Upper lobe of left lung (tissue), 6 donors: ENCODE measurements around the gene HSPB2. TPM values are rescaled to one million over a fixed set of nuclear protein-coding genes. Genes with fewer than 3 reads are reported as not detected.

Experiments
- ATAC-seq, 2 donors: fragments of 200-7000 bp; cut with Tn5 transposase; one replicate each; pipeline ENCODE4 v1.9.1; 2022; ENCODE audit warnings: mild to moderate bottlenecking in 2 of 2, moderate library complexity in 2 of 2; ENCODE audit not compliant: low FRiP score in 2 of 2
- DNase-seq, 2 donors: peaks; one replicate each; pipeline ENCODE4 v3.0.0-alpha.2; 2019 to 2020
- H3K27ac ChIP-seq, 4 donors: fragments of 200-600 bp; sonication (generic); one replicate each; pipeline ENCODE4 v1.5.1; 2016 to 2019
- H3K27me3 ChIP-seq, 4 donors: fragments of 200-600 bp; sonication (generic); one replicate each; pipeline ENCODE4 v1.5.1; 2017 to 2019
- H3K36me3 ChIP-seq, 4 donors: fragments of 200-600 bp; sonication (generic); one replicate each; pipeline ENCODE4 v1.5.1; 2016 to 2019
- H3K4me1 ChIP-seq, 4 donors: fragments of 200-600 bp; sonication (generic); one replicate each; pipeline ENCODE4 v1.5.1; 2018 to 2019
- H3K4me3 ChIP-seq, 4 donors: fragments of 200-600 bp; sonication (generic); one replicate each; pipeline ENCODE4 v1.5.1; 2017 to 2019; ENCODE audit warnings: mild to moderate bottlenecking in 2 of 4, moderate library complexity in 1 of 4
- H3K9me3 ChIP-seq, 4 donors: fragments of 200-600 bp; sonication (generic); one replicate each; pipeline ENCODE4 v1.5.1; 2018 to 2019
- EP300 ChIP-seq, 4 donors: sonication (generic); formaldehyde crosslinking; IDR thresholded peaks; one replicate each; pipeline ENCODE4 v1.5.1; 2017; ENCODE audit warnings: antibody characterized with exemption in 4 of 4, control low read depth in 2 of 4
- POLR2A ChIP-seq, 4 donors: fragments of 450-650 bp; IDR thresholded peaks; one replicate each; pipeline ENCODE4 v1.5.1; 2016 to 2017; ENCODE audit warnings: antibody characterized with exemption in 4 of 4, mild to moderate bottlenecking in 2 of 4
- POLR2AphosphoS5 ChIP-seq, 2 donors: sonication (generic); formaldehyde crosslinking; IDR thresholded peaks; one replicate each; pipeline ENCODE4 v1.5.1; 2017; ENCODE audit warnings: antibody characterized with exemption in 2 of 2
- WGBS, 2 donors: methylation state at CpG; one replicate each; pipeline ENCODE4 v1.1.5; 2017 to 2018; 5-methylcytosine and 5-hydroxymethylcytosine counted together
- total RNA-seq, 6 donors: library from RNA; depleted of rRNA in 4 of 6; stranded (reverse); fragments of >200 nt in 4 of 6; gene quantifications; one replicate each; pipeline versions ENCODE4 v1.1.0 to v1.2.1, GENCODE V29; 2016 to 2021
- TF ChIP-seq, protein P1 (sequence below), 6 experiments: fragments of 450-650 bp in 4 of 6; fragments of 200-600 bp in 2 of 6; sonication (generic) in 2 of 6; IDR thresholded peaks; one replicate each; pipeline ENCODE4 v1.5.1; 2016 to 2019; ENCODE audit warnings: antibody characterized with exemption in 6 of 6
- donor health status: DM: no; HTN: no; CAD: no; lungs with moderate emphysema.
- donor health status: DM: no; HTN: yes; CAD: no; lungs with severe emphysema.

HSPB2 gene
- total RNA-seq, 6 donors from 2014 or later, result 0.61 to 6.5 (median 1.9) TPM; not detected in 2

DNA sequence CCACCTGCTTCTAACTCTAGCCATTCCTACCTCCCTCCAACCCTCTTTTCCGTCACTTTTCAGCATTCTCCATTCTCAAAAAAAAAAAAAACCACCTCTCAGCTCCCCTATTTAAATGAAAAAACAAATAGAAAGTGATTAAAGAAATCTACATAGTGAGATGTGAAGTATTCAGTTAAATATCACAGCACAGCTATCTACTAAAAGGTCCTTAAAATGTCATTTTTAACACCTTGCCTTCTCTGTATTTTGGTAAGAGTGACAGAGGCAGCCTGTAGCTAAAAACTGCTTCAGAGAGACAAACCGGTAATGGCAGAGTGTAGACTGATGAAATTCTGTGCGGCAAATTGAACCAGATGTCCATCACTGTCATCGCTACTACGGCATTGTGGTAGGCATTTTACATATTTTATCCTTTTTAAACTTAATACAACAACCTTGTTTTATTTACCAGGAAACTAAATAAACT, 40.8 kb upstream of the HSPB2 start:
- Histone ChIP-seq H3K4me1 (peaks cover 9 to 21% (median 14%) of the 10 kb centered on the region in 4 donors), H3K4me3 (peak overlapping the region; percentile 84 to 98 (median 94)), H3K27ac (peak overlapping the region; percentile 84 to 95 (median 93)), H3K9me3 (no peaks in the 10 kb centered on the region), H3K36me3 (peaks cover 2 to 28% (median 7%) of the 10 kb centered on the region in 4 donors), H3K27me3 (no peaks in the 10 kb centered on the region)
- no peak for ATAC-seq
- TF ChIP-seq POLR2A (IDR thresholded peaks at IDR 0.05) (no peak), EP300 (IDR thresholded peaks at IDR 0.05) (no peak), POLR2AphosphoS5 (IDR thresholded peaks at IDR 0.05) (no peak)
- TF ChIP-seq, protein P1, sequence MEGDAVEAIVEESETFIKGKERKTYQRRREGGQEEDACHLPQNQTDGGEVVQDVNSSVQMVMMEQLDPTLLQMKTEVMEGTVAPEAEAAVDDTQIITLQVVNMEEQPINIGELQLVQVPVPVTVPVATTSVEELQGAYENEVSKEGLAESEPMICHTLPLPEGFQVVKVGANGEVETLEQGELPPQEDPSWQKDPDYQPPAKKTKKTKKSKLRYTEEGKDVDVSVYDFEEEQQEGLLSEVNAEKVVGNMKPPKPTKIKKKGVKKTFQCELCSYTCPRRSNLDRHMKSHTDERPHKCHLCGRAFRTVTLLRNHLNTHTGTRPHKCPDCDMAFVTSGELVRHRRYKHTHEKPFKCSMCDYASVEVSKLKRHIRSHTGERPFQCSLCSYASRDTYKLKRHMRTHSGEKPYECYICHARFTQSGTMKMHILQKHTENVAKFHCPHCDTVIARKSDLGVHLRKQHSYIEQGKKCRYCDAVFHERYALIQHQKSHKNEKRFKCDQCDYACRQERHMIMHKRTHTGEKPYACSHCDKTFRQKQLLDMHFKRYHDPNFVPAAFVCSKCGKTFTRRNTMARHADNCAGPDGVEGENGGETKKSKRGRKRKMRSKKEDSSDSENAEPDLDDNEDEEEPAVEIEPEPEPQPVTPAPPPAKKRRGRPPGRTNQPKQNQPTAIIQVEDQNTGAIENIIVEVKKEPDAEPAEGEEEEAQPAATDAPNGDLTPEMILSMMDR (IDR thresholded peaks at IDR 0.05), result no peak
- WGBS, 2 donors, result 64 to 69% methylated on average over 5 of the region's 5 CpGs
- DNase-seq, result no peak

DNA sequence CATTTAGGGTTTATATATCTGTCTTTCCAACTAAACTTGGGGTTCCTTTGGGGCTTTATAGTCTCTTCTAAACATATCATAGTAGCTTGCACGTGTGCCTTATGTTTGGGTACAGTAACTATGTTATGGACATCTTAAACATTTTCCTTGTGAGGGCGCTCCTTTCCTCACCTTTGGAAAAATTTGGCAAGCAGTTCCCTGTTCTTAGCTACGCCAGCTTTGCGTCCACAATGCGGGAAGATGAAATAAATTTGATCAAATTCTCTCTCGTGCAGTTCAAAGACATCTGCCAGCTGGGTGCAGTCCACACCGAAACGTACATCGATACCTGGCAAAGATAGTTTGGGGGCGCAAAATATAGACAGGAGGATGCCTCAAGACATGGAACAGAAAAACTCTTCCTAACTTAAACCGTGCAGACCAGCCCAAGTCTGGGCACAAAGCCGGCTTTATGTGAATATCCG, 34.1 kb upstream of the HSPB2 start:
- ATAC-seq (no peak), DNase-seq (no peak)
- TF ChIP-seq POLR2A (IDR thresholded peaks at IDR 0.05) (no peak), EP300 (IDR thresholded peaks at IDR 0.05) (no peak), POLR2AphosphoS5 (IDR thresholded peaks at IDR 0.05) (no peak)
- TF ChIP-seq, protein P1 (IDR thresholded peaks at IDR 0.05), result no peak
- H3K36me3 ChIP-seq, result peaks cover 0 to 8% (median 2%) of the 10 kb centered on the region in 4 donors
- peak overlapping the region; percentile 50 to 62 (median 58) for H3K4me3 ChIP-seq
- H3K4me1 ChIP-seq, result peaks cover 6 to 20% (median 13%) of the 10 kb centered on the region in 4 donors
- no peaks in the 10 kb centered on the region for H3K9me3 ChIP-seq
- 1 to 2% methylated on average over 13 of the region's 13 CpGs for WGBS, 2 donors
- H3K27me3 ChIP-seq, result no peaks in the 10 kb centered on the region
- H3K27ac ChIP-seq, result peak overlapping the region; percentile 89 to 96 (median 92)

DNA sequence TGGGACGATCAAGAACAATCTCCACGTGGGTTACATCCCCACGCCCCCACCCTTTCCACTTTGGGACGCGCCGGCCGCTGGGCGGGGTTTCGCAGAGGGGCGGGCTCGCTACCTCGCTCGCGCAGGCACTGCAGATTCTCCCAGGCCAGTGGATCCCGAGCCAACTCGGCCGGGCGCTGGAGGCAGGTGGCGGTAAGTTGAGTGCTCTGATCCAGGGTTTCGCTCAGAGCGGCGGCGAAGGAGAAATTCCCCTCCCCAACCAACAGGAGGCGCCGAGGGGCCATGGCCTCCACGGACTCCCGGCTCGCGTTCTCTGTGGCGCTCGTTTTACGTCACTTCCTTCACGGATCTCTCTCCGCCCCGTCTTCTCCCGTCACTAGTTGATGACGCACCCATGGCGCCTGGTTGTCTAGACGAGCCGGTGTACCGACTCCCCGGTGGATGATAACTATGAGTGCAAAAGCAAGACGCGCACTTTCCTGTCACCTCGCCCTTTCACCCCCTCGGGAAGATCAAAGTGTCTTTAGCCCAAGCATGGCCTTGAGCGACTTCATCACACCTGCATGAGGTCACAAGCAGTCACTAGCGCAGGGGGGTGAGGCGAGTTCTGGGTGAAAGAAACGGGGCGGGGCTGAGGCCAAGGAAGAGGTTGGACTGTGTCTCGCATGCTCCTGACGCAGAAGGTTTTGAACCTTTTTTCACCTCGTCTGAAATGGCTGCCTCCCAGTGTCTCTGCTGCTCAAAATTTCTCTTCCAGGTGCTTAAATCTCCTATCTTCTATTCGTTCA, 33.5 kb upstream of the HSPB2 start, which contains the start of the genes CFAP68 and FDXACB1:
Gene CFAP68 (plus strand): TSS at position 693 of the 788 bp plus-strand sequence. CDS start 20 bp downstream, at position 713.
Gene FDXACB1 (minus strand): TSS at position 317 of the 788 bp plus-strand sequence. CDS start 33 bp downstream, at position 284.
- WGBS, 2 donors, result 0 to 1% methylated on average over 22 to 49 of the region's 55 CpGs
- TF ChIP-seq, protein P1 (IDR thresholded peaks at IDR 0.05), result peak; percentile 93 to 99 (median 99)
- TF ChIP-seq POLR2A (IDR thresholded peaks at IDR 0.05), result peak in 3 of 4 donors; percentile 31 to 82 (median 63)
- peak; percentile 86 to 94 for TF ChIP-seq POLR2AphosphoS5 (IDR thresholded peaks at IDR 0.05)
- peak in 1 of 4 donors; percentile 40 for TF ChIP-seq EP300 (IDR thresholded peaks at IDR 0.05)
- peak; percentile 97 to 98 for DNase-seq
- peak within 1 kb of the TSS; percentile 50 to 62 (median 58) for H3K4me3 ChIP-seq
- peaks cover 6 to 20% (median 13%) of the 10 kb centered on the region in 4 donors for H3K4me1 ChIP-seq
- ATAC-seq, result peak; percentile 97 to 98
- peaks cover 0 to 8% (median 2%) of the 10 kb centered on the region in 4 donors for H3K36me3 ChIP-seq
- H3K27me3 ChIP-seq, result no peaks in the 10 kb centered on the region
- H3K27ac ChIP-seq, result peak within 1 kb of the TSS; percentile 89 to 96 (median 92)
- H3K9me3 ChIP-seq, result no peaks in the 10 kb centered on the region

DNA sequence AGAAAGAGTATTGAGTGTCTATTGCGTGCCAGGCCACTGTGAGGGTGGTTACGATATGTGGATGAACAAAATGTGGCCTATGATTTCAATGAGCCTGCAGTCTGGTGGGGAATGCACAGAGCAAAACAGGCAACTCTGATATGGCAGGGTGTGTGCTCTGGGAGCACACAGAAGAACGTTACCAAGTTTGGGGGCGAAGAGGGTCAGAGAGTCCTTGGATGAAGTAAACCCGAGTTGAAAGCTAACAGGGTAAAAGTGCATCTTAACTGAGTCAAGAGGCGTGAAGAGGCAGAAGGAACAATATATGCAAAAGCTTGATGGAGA, 32.9 kb upstream of the HSPB2 start:
- no peaks in the 10 kb centered on the region for H3K27me3 ChIP-seq
- peaks cover 0 to 8% (median 2%) of the 10 kb centered on the region in 4 donors for H3K36me3 ChIP-seq
- no peak for DNase-seq
- 38 to 41% methylated on average over 6 of the region's 6 CpGs for WGBS, 2 donors
- no peak for ATAC-seq
- TF ChIP-seq, protein P1 (IDR thresholded peaks at IDR 0.05), result no peak
- no peak for TF ChIP-seq POLR2AphosphoS5 (IDR thresholded peaks at IDR 0.05)
- TF ChIP-seq POLR2A (IDR thresholded peaks at IDR 0.05), result peak in 1 of 4 donors; percentile 9
- peak overlapping the region in 3 of 4 donors; percentile 50 to 62 (median 58) for H3K4me3 ChIP-seq
- peak overlapping the region; percentile 89 to 96 (median 92) for H3K27ac ChIP-seq
- no peaks in the 10 kb centered on the region for H3K9me3 ChIP-seq
- peaks cover 6 to 20% (median 13%) of the 10 kb centered on the region in 4 donors for H3K4me1 ChIP-seq
